ENCODE data around the gene MS4A4A. TPM values are rescaled to one million over a fixed set of nuclear protein-coding genes. Genes with fewer than 3 reads are reported as not detected.

Gene MS4A4A
- total and polyA plus RNA-seq, 2 of the 13 experiments (the other 11 are each of a cell fraction or from before 2014, with no cell fraction given) = not detected

DNA sequence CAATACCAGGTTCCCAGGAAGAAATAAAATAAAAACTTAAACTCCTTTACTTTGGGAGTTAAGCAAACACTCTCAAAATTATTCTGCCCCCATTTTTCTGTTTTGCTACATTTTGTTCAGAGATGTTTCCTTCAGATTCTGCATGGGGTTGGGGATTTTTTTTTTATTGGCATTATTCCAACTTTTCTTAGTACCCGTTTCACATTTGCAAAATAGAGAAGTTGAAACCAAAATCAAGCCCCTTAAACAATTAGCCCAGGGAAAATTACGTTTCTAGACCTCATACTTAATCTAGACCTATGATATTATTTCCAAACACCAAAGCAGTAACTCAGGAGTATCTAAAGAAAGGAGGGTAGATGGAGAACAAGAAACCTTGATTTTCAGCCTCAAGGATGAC lies 77.3 kb downstream of the MS4A4A start (continued):
- TF ChIP-seq, protein P1, sequence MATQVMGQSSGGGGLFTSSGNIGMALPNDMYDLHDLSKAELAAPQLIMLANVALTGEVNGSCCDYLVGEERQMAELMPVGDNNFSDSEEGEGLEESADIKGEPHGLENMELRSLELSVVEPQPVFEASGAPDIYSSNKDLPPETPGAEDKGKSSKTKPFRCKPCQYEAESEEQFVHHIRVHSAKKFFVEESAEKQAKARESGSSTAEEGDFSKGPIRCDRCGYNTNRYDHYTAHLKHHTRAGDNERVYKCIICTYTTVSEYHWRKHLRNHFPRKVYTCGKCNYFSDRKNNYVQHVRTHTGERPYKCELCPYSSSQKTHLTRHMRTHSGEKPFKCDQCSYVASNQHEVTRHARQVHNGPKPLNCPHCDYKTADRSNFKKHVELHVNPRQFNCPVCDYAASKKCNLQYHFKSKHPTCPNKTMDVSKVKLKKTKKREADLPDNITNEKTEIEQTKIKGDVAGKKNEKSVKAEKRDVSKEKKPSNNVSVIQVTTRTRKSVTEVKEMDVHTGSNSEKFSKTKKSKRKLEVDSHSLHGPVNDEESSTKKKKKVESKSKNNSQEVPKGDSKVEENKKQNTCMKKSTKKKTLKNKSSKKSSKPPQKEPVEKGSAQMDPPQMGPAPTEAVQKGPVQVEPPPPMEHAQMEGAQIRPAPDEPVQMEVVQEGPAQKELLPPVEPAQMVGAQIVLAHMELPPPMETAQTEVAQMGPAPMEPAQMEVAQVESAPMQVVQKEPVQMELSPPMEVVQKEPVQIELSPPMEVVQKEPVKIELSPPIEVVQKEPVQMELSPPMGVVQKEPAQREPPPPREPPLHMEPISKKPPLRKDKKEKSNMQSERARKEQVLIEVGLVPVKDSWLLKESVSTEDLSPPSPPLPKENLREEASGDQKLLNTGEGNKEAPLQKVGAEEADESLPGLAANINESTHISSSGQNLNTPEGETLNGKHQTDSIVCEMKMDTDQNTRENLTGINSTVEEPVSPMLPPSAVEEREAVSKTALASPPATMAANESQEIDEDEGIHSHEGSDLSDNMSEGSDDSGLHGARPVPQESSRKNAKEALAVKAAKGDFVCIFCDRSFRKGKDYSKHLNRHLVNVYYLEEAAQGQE (IDR thresholded peaks at IDR 0.05; ENCODE audit: borderline replicate concordance in 1 of 2, low read depth in 1 of 2, low read length in 2 of 2) = no peak
- TF ChIP-seq ZNF781 (CRISPR knock-in tag; IDR thresholded peaks at IDR 0.05; ENCODE audit: borderline replicate concordance, not compliant biosample characterization) (no peak), PAWR (CRISPR knock-in tag; IDR thresholded peaks at IDR 0.05; ENCODE audit: borderline replicate concordance) (no peak), ZNF460 (CRISPR knock-in tag; IDR thresholded peaks at IDR 0.05; ENCODE audit: borderline replicate concordance) (no peak)

Other genes with a start within 250 kb of the MS4A4A start
- gene OOSP2, start 240.3 kb upstream of the MS4A4A start, total RNA-seq (2016; rRNA removed; fragmentation: Illumina TruSeq; extraction: Trizol) = not detected in 2 replicates
- gene OOSP2, start 240.3 kb upstream of the MS4A4A start, polyA plus RNA-seq (2011; rRNA removed) = not detected in 2 replicates
- not detected in 2 replicates for gene MS4A3, start 224.0 kb upstream of the MS4A4A start, total RNA-seq (2016; rRNA removed; fragmentation: Illumina TruSeq; extraction: Trizol)
- not detected in 2 replicates for gene MS4A3, start 224.0 kb upstream of the MS4A4A start, polyA plus RNA-seq (2011; rRNA removed)
- gene MS4A2, start 192.0 kb upstream of the MS4A4A start, total RNA-seq (2016; rRNA removed; fragmentation: Illumina TruSeq; extraction: Trizol) = not detected in 2 replicates
- gene MS4A2, start 192.0 kb upstream of the MS4A4A start, polyA plus RNA-seq (2011; rRNA removed) = not detected in 2 replicates
- gene MS4A6A, start 97.6 kb upstream of the MS4A4A start, total RNA-seq (2016; rRNA removed; fragmentation: Illumina TruSeq; extraction: Trizol) = not detected in 2 replicates
- not detected in 2 replicates for gene MS4A6A, start 97.6 kb upstream of the MS4A4A start, polyA plus RNA-seq (2011; rRNA removed)
- gene MS4A4E, start 37.5 kb upstream of the MS4A4A start, total RNA-seq (2016; rRNA removed; fragmentation: Illumina TruSeq; extraction: Trizol) = not detected in 2 replicates
- gene MS4A4E, start 37.5 kb upstream of the MS4A4A start, polyA plus RNA-seq (2011; rRNA removed) = not detected in 2 replicates
- not detected in 2 replicates for gene MS4A6E, start 46.6 kb downstream of the MS4A4A start, total RNA-seq (2016; rRNA removed; fragmentation: Illumina TruSeq; extraction: Trizol)
- not detected in 2 replicates for gene MS4A6E, start 46.6 kb downstream of the MS4A4A start, polyA plus RNA-seq (2011; rRNA removed)
- not detected in 2 replicates for gene MS4A7, start 97.9 kb downstream of the MS4A4A start, total RNA-seq (2016; rRNA removed; fragmentation: Illumina TruSeq; extraction: Trizol)
- gene MS4A7, start 97.9 kb downstream of the MS4A4A start, polyA plus RNA-seq (2011; rRNA removed) = not detected in 2 replicates
- not detected in 2 replicates for gene MS4A14, start 115.8 kb downstream of the MS4A4A start, total RNA-seq (2016; rRNA removed; fragmentation: Illumina TruSeq; extraction: Trizol)
- not detected in 2 replicates for gene MS4A14, start 115.8 kb downstream of the MS4A4A start, polyA plus RNA-seq (2011; rRNA removed)
- not detected in 2 replicates for gene MS4A5, start 148.9 kb downstream of the MS4A4A start, total RNA-seq (2016; rRNA removed; fragmentation: Illumina TruSeq; extraction: Trizol)
- not detected in 2 replicates for gene MS4A5, start 148.9 kb downstream of the MS4A4A start, polyA plus RNA-seq (2011; rRNA removed)
- not detected in 2 replicates for gene MS4A1, start 175.2 kb downstream of the MS4A4A start, total RNA-seq (2016; rRNA removed; fragmentation: Illumina TruSeq; extraction: Trizol)
- gene MS4A1, start 175.2 kb downstream of the MS4A4A start, polyA plus RNA-seq (2011; rRNA removed) = 0.01 TPM in 1 of 2 replicates, not detected in the other
- gene MS4A12, start 212.1 kb downstream of the MS4A4A start, total RNA-seq (2016; rRNA removed; fragmentation: Illumina TruSeq; extraction: Trizol) = not detected in 2 replicates
- not detected in 2 replicates for gene MS4A12, start 212.1 kb downstream of the MS4A4A start, polyA plus RNA-seq (2011; rRNA removed)
- gene MS4A13, start 234.7 kb downstream of the MS4A4A start, total RNA-seq (2016; rRNA removed; fragmentation: Illumina TruSeq; extraction: Trizol) = not detected in 2 replicates
- gene MS4A13, start 234.7 kb downstream of the MS4A4A start, polyA plus RNA-seq (2011; rRNA removed) = not detected in 2 replicates

Measured in HepG2 (cell line).